NCI-H1048 (cell line): ENCODE measurements around the gene PRXL2A.
"Not testable (repeated sequence)": the region's sequence is repeated elsewhere in the genome, so short reads cannot be mapped to it uniquely, and the experiment has no call there.

Experiments used
- DNase-seq: peaks from one replicate; lab custom pipeline; 2025; lab: John Stamatoyannopoulos, UW

The PRXL2A gene

GRCh38 chr10:80408242-80409101 is at the start of gene PRXL2A:
Gene PRXL2A, plus strand, starts transcription at chr10:80408551. Its CDS starts 11,917 bp downstream, at chr10:80420468.
- DNase-seq, result peak; percentile 72

DNA sequence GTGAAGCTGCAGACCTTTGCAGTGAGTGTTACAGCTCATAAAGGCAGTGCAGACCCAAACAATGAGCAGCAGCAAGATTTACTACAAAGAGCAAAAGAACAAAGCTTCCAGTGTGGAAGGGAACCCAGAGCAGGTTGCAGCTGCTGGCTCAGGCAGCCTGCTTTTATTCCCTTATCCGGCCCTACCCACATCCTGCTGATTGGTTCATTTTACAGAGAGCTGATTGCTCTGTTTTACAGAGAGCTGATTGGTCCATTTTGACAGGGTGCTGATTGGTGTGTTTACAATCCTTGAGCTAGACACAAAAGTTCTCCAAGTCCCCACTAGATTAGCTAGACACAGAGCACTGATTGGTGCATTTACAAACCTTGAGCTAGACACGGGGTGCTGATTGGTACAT is 49.4 kb upstream of the PRXL2A start:
- not testable (repeated sequence) for DNase-seq

- DNase-seq, result no peak
Observed at GRCh38 chr10:80359644-80360043, 48.7 kb upstream of the PRXL2A start.

- DNase-seq, result no peak
Observed at GRCh38 chr10:80365510-80365909, 42.8 kb upstream of the PRXL2A start.

GRCh38 chr10:80371467-80371866 is 36.9 kb upstream of the PRXL2A start:
- no peak for DNase-seq

DNA sequence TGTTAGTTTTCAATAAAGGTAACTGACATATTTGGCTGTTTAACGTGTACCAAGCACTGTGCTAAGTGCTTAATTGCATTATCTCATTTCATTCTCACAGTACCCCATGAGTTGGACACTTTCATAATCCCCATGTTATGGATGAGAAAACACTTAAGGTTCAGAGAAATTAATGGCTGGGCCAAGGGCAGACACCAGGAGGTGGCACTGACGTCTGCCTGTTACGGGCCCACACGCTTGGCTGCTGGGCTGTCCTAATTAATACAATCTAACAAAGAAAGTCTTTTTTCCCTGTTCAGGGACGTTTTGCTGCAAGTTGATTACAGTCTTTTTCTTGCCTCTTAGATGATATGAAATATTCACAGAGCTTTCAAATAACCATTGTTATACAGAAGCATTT is 35.7 kb upstream of the PRXL2A start:
- no peak for DNase-seq

- DNase-seq, result no peak
Observed at GRCh38 chr10:80373502-80373901, 34.8 kb upstream of the PRXL2A start.

DNA sequence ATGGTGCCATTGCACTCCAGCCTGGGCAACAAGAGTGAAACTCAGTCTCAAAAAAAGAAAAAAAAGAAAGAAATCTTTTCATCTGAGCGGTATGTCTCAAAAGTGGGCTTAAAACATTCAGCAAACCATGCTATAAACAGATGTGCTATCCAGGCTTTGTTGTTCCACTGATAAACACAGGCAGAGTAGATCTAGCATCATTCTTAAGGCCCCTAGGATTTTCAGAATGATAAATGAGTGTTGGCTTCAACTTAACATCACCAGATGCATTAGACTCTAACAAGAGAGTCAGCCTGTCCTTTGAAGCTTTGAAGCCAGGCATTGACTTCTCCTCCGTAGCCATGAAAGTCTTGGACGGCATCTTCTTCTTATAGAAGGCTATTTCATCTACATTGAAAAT is 28.6 kb upstream of the PRXL2A start:
- DNase-seq, result no peak

DNA sequence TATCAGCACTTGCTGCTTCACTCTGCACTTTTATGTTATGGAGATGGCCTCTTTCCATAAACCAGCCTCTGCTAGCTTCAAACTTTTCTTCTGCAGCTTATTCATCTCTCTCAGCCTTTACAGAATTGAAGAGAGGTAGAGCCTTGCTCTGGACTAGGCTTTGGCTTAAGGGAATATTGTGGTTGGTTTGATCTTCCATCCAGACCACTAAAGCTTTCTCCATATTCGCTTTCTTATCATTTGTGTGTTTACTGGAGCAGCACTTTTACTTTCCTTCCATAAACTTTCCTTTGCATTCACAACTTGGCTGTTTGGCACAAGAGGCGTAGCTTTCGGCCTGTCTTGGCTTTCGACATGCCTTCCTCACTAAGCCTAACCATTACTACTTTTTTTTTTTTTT is 28.2 kb upstream of the PRXL2A start:
- DNase-seq, result no peak

GRCh38 chr10:80382989-80383388 is 25.4 kb upstream of the PRXL2A start:
- no peak for DNase-seq

DNA sequence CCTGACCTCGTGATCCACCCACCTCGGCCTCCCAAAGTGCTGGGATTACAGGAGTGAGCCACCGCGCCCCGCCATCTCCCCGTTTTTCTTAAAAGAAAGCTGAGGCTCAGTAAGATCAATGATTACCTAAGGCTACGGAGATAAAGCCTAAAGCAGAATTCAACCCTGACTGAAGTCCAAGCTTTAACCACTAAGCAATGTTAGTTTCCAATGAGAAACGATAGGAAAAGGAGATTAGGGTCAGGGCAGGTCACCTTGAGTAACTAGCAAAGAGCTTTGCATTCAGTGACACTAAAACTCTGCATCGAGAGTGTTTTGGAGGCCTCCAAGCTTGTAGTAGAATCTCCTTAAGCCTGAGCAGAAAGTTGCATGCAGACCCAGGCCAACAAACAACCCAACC is 17.6 kb upstream of the PRXL2A start:
- DNase-seq, result no peak

- no peak for DNase-seq
Observed at GRCh38 chr10:80392250-80392649, 16.1 kb upstream of the PRXL2A start.

DNA sequence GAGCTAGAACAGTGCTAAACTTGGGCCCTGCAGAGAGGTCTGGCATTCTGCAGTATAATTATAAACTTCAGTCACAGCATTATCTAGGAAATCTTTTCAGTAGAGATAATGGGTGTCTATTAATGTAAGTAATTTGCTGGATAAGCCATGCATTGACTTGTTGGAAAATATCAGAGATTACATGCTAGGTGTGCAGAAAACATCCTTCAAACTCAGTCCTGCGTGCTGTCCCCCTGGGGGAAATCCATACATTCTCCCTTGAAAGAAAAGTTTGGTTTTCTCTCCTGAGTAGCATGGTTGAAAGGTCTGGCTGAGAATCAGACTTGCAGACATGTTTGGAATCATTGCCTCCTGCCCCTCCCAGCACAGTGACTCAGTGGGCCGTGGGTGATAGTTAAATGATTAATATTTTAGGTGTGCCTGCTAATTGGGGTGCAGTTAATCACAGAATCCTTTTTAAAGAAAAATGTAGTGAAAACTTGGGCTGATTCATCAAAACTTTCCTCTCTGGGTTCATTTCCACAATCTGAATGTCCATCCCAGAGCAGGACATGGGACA is 13.9 kb upstream of the PRXL2A start:
- no peak for DNase-seq

- no peak for DNase-seq
Observed at GRCh38 chr10:80397014-80397413, 11.3 kb upstream of the PRXL2A start.

DNA sequence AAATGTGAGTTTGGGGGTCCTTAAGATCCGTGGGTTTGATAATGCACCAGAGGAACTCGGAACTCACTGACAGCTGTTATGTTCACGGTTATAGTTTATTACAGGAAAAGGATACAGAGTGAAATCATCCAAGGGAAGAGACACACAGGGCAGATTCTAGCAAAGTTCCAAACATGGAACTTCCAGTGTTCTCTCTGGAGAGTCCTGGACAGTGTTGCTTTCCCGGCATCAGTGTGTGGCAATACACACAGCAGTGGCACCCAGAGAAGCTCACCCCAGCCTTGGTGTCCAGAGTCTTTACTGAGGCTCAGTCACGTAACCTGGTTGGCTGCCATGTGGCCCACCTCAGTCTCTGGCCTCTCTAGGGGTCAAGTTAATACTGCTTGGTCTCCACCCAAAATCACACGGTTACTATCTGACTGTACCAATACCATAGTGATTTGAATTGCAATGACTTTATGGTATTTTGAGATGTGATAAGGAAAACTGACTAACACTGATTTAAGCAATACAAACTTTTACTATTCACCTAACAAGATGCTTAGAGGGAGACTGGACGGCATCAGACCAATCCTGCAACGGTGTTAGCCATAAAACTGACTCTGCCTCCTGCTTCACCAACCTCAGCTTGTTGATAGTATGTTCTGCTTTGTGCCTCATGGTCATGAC is 8.1 kb upstream of the PRXL2A start:
- no peak for DNase-seq

DNA sequence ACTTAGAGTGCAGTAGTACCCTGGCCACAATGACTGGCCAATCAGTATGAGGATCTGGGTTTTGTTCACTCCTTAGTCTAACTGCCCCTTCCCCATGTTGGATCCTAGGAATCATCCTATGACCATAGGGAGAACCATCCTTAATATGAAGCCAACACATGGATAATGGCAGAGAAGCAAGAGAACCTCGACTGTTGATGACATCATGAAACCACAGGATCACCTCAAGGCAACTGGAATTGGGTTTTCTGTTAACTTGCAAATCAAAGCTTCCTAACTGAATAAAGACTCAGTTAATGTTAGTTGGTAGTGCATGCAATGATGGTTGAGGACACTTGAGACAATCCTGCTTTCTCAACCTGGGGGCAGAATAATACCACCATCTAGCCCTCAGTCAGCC is 3.3 kb upstream of the PRXL2A start:
- DNase-seq, result no peak

DNA sequence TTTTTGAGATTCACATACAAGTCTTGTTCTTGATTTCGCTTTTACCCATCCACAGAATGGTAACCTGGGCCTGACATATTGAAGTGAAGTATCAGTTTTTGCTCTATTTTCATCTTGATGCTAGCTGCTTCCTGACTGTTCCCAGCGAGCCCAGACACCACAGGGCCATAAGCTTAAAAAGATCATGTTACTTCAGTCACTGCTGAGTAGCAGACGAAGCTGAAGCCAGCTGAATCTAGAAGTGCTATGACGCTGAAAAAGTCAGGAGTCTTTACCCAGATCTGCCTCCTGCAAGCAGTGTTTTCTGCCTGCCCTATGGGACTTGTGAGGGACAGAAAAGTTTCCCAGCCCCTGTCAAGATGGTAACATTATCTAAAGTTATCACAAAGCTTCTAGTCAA is 2.7 kb upstream of the PRXL2A start:
- no peak for DNase-seq

GRCh38 chr10:80406204-80406603 is 2.1 kb upstream of the PRXL2A start:
- no peak for DNase-seq

DNA sequence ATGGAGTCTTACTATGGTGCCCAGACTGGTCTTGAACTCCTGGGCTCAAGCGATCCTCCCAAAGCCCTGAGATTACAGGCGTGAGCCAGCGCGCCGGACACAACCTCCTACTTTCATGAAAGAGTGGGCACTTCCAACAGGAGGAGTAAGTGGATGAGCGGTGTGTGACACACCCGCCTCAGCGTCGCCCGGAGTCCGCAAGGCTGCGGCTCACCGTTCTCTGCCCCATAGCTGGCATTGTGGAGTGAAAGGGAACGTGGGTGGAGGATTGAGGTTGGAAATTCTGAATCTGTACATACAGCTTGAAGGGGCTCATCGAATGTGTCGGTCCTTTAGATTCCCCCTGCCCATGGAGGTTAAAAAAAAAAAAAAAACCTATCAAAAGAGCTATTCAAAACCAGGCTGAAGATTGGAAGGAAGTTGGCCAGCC is 524 bp upstream of the PRXL2A start:
- DNase-seq, result no peak

DNA sequence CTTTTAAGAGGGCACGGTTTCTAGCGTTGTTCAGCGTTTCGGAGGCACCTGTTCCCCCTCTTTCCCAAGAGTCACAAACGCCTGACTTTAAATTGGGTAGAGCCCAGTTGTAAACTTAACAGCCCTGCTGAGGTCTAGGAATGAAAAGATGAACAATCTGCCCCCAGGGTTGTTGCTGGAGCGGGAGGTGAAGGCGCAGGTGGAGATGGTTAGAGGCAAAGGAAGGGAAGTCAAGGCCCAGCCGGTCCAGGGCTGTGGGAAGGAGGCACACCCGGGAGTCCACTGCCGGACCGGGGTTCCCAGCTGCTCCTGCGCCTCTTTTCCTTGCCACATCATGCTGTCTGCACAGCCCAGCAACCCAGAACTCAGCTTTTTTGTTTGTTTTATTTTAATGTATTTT is 770 bp downstream of the PRXL2A start:
- no peak for DNase-seq

- DNase-seq, result no peak
Observed at GRCh38 chr10:80410122-80410521, 1.8 kb downstream of the PRXL2A start.

DNA sequence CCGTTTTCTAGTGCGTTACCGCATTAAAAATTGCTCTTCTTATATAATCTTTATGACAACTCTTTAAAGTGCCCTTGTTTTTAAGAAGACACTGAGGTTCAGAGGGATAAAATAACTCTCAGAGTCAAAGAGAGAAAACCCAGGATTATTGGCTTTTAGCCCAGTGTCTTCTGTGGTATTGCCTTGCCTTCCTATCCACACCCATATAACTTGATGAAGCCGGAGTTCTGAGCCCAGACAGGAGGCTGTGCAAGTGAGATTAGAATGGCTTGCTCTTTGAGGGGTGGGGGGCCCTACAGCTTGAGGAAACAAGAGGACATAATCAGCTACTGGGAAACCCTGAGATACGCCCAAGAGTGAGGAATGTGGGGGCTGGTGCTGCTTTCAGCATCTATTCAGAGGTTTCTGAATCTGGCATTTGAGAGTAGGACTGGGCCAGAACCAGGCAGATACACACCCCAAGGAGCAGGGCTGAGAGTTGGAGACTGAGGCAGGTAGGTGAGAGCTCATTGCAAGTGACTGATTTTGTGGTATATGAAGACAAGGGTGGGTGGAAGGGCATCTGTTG is 2.3 kb downstream of the PRXL2A start:
- no peak for DNase-seq

DNA sequence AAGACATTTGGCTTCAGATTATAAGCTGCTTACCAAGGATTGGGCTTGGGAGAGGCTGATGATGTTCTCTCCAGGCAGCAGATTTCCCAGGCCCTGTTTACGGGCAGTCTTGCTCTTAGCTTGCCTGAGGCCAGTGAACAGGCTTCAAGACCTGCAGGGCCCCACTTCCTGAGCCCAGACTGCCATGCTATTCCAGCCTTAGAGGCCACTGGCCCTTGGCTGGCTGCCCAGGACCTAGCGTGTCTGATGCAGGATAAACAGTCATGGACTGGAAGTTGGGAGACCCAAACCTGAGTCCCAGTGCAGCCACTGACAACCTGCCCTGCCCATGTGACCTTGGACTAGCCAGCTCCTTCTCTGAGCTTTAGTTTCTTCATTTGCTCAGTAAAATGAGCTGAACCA is 2.9 kb downstream of the PRXL2A start:
- DNase-seq, result no peak
